Cardiac muscle cell (in vitro differentiated cells and primary cell): ENCODE results near the gene INKA2. TPM values are rescaled to one million over a fixed set of nuclear protein-coding genes. Genes with fewer than 3 reads are reported as not detected.
A peak's percentile ranks its signal among the peaks of the same experiment; 100 is the strongest.

Experiments
- DNase-seq, 2 donors: peaks; one replicate each; pipeline versions ENCODE4 v3.0.0 to v3.0.0-alpha.2; 2010 to 2017; ENCODE audit warnings: low read depth in 1 of 2, low spot score in 1 of 2
- H3K27ac ChIP-seq: fragments of 200-600 bp; sonication (generic); 2 replicates; pipeline ENCODE4 v1.5.1; 2016
- H3K27me3 ChIP-seq: fragments of 200-600 bp; sonication (generic); 2 replicates; pipeline ENCODE4 v1.6.0; 2016; ENCODE audit warnings: control low read depth
- H3K36me3 ChIP-seq: fragments of 200-600 bp; sonication (generic); 2 replicates; pipeline ENCODE4 v1.5.1; 2016; ENCODE audit warnings: control low read depth
- H3K4me1 ChIP-seq: fragments of 200-600 bp; sonication (generic); 2 replicates; pipeline ENCODE4 v1.8.1; 2017; ENCODE audit warnings: low read depth, mild to moderate bottlenecking, mixed run types
- H3K4me3 ChIP-seq: fragments of 200-600 bp; sonication (generic); 2 replicates; pipeline ENCODE4 v1.5.1; 2016; ENCODE audit warnings: mild to moderate bottlenecking
- H3K9me3 ChIP-seq: fragments of 200-600 bp; sonication (generic); 2 replicates; pipeline ENCODE4 v1.5.1; 2017; ENCODE audit warnings: low read depth, mild to moderate bottlenecking, control low read depth
- CTCF ChIP-seq: IDR thresholded peaks from 2 replicates; pipeline ENCODE4 v1.5.1; 2012; ENCODE audit warnings: low read depth, mild to moderate bottlenecking, low read length
- polyA plus RNA-seq: library from polyadenylated mRNA; unstranded; fragments of >200 nt; fragmentation: Nextera tagmentation; extraction: Ambion mirVana; gene quantifications from 2 replicates; pipeline ENCODE4 v1.2.1, GENCODE V29; 2016
- total RNA-seq: library from RNA; depleted of rRNA; stranded (reverse); fragments of >200 nt; gene quantifications from 2 replicates; pipeline ENCODE4 v1.2.3, GENCODE V29; 2016

The INKA2 gene
- total and polyA plus RNA-seq, 2 experiments from 2014 or later = 7.2 to 7.5 TPM

- TF ChIP-seq CTCF = no peak
- Histone ChIP-seq H3K27me3 (no peaks in the 10 kb centered on the region), H3K9me3 (no peaks in the 10 kb centered on the region), H3K4me1 (peaks cover 23% of the 10 kb centered on the region), H3K36me3 (no peaks in the 10 kb centered on the region), H3K27ac (peak overlapping the region; percentile 79), H3K4me3 (peak overlapping the region; percentile 53)
- DNase-seq = peak; percentile 76 to 79
Measured at GRCh38 chr1:111738436-111739193, 580 bp downstream of the INKA2 start.

DNA sequence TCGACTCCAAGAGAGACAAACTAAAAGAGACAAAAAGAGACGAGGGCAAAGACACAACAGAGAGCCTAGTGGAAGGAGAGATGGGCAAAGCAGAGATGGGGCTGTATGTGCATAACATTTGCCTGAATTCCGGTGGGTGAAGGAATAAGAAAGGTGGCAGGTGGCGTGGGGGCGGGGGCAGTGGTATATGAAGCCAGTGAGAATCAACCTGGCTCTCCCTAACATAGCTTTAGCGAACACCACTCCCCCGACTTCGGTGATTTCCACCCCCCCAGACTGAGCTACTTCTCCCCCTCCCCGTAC, 1.1 kb downstream of the INKA2 start:
- H3K36me3 ChIP-seq = no peaks in the 10 kb centered on the region
- no peak for DNase-seq
- H3K4me3 ChIP-seq = peak overlapping the region; percentile 53
- no peaks in the 10 kb centered on the region for H3K9me3 ChIP-seq
- TF ChIP-seq CTCF = no peak
- H3K27ac ChIP-seq = peak overlapping the region; percentile 79
- peaks cover 23% of the 10 kb centered on the region for H3K4me1 ChIP-seq
- no peaks in the 10 kb centered on the region for H3K27me3 ChIP-seq

DNA sequence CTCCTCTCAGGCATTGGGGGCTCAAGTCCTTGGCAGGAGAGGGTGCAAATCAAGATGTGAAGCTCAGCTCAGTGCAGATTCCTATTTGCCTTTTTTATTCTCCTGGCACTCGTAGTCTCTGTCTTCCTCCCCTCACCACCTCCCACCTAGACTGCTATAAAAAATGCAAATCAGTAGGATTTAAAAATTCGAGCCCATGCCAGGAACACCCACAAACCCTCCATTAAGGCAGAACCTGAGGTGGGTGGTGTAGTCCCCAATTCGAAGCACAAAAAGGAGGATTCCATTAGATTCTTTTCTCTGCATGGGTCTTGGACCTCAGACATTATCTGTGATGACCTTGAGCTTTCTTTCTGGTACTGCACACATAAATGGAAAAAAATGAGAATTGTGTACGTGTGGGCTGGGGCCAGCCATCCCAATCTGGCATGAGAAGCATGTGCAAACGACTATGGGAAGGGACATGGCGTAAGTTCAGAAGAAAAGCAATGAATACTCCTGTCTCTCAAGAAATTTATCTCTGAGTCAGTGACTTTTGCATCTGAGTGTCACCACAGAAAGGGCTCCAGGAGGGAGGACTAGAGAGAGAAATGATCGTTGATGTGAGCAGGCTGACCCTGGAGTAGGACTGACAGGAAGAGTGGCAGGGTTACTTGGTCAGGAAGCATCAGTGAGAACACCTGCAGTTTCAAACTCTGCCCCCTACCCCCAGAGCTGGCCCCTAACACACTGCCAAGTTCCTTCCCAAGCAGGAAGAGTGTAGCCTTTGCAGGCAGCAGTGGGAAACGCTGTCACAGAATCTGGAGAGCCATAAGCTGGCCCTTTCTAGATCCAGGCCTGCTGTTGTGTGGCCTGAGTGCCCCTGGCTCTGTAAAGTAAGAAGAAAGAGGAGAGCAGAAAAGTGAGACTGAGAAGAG, 1.7 kb downstream of the INKA2 start:
- no peak for DNase-seq
- no peaks in the 10 kb centered on the region for H3K36me3 ChIP-seq
- peak overlapping the region; percentile 53 for H3K4me3 ChIP-seq
- no peaks in the 10 kb centered on the region for H3K27me3 ChIP-seq
- TF ChIP-seq CTCF = no peak
- no peaks in the 10 kb centered on the region for H3K9me3 ChIP-seq
- H3K27ac ChIP-seq = peak overlapping the region; percentile 79
- H3K4me1 ChIP-seq = peaks cover 23% of the 10 kb centered on the region

DNA sequence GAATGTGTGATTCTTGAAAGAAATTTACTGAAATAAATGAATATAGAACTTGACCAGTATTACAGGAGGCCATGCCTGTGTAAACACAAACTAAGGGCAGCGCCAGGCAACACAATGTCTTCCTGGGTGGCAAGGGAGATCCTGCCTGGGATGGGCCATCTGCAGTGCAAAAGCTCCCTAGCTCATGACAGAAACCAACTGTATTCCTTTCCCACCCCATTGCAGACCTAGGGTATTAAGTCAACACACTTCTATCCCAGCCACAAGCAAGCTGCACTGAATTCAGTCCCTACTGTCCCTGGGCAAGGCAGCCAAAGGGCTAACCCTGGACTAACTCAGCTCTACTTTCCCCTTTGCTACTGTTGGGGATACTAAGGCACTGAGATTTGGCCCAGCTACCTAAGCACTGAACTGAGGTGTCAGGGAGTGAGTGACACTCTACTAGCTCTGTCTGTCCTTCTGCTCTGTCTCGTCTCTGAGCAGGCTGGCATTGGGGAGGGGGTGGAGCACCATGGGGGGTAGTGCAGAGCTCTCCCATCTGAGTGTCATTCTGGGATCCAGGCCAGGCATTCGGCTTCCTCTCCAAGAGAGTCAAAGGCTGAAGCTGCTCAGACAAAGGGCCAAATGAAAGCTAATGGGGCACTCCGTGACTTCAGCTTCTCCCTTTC, 2.5 kb downstream of the INKA2 start:
- H3K4me1 ChIP-seq = peaks cover 23% of the 10 kb centered on the region
- no peak overlapping the region for H3K4me3 ChIP-seq

More for the DNA sequence above, 2.5 kb downstream of the INKA2 start:
- peak overlapping the region; percentile 72 for H3K27ac ChIP-seq
- no peak for TF ChIP-seq CTCF
- H3K27me3 ChIP-seq = no peaks in the 10 kb centered on the region
- H3K36me3 ChIP-seq = no peaks in the 10 kb centered on the region
- DNase-seq = peak in 1 of 2 donors; percentile 72
- H3K9me3 ChIP-seq = no peaks in the 10 kb centered on the region
